Measurements from ENCODE around the gene CNTLN.
"Not testable (repeated sequence)": the region's sequence is repeated elsewhere in the genome, so short reads cannot be mapped to it uniquely, and the experiment has no call there.

Gene CNTLN

GRCh38 chr9:17204611-17205152, 69.8 kb downstream of the CNTLN start:
- DNase-seq = no peak

GRCh38 chr9:17216011-17216410, 81.2 kb downstream of the CNTLN start:
- no peak for DNase-seq

- no peak for DNase-seq
These were observed 81.8 kb downstream of the CNTLN start for GRCh38 chr9:17216646-17217045.

DNA sequence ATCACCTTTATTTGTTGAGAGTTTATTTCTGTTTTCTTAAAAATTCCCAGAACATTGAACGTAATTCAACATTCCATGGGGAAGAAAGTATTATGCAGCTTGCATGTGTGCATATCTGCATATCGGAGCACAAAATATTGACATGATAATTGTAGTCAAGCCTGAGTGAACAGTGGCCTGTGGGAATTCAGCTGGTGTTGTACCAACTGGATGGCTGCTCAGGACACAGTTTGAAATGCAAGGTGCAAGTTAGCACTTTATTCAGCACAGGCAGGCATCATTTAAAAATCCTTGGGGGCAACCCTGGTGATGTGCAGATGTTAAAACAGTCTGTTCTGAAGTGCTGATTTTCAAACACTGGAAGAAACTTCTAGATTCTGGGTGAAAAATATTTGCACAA, 82.4 kb downstream of the CNTLN start:
- no peak for DNase-seq

DNA sequence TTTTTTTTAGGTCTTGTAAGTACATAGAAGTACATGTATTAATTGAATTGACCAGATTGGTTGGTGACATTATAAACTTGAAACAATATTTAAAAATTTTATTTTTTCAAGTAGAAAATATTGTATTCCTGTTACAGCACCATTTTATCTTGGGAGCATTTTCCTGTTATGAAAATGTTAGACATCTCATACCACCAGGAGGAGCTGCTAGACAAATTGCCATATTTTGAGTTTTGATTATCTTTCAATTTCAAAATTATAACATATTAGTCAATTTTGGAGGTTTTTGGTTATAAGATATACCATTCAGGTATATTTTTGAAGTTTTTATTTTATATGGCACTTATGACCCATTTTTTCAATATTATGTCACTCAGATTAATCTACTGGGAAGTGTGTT, 84.4 kb downstream of the CNTLN start:
- no peak for DNase-seq

- DNase-seq = no peak
These were observed 88.1 kb downstream of the CNTLN start for GRCh38 chr9:17222932-17223331.

DNA sequence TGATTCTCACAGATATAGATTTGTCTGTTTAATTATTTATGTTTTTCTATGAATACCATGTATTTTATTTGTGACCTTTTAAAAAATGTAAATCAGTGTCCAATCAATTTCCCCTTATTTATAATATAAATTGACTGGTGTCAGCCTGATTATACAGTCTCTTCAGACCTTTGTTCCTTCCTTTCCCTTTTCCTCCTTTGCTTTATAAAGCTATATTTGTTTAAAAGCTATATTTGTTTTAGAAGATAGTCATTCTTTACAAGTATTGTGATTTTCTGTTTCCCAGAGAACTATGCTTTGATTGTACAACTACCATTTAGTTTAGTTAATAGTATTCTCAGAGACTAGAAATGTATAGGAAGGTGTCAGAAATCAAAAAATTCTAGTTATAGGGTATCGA, 90.6 kb downstream of the CNTLN start:
- DNase-seq = no peak

GRCh38 chr9:17229945-17230560, 95.2 kb downstream of the CNTLN start:
- peak; percentile 28 for DNase-seq

GRCh38 chr9:17230646-17231045, 95.8 kb downstream of the CNTLN start:
- DNase-seq = no peak

GRCh38 chr9:17236147-17236546, 101.3 kb downstream of the CNTLN start:
- DNase-seq = no peak

GRCh38 chr9:17246770-17247169, 111.9 kb downstream of the CNTLN start:
- DNase-seq = no peak

DNA sequence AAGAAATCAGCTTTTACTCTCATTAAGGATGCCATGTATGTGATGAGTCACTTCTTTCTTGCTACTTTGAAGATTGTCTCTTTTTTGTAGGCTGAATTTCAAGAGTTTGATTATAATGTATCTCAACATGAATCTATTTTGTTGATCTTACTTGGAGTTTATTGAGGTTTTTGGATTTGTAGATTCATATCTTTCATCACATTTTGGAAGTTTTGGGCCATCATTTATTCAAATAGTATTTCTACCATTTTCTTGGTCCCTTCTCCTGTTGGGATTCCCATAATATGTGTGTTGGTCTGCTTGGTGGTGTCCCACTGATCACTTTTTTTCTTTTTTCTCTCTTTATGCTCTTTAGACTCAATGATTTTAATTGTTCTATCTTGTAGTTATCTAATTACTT, 116.3 kb downstream of the CNTLN start:
- no peak for DNase-seq

GRCh38 chr9:17268531-17269188, 133.8 kb downstream of the CNTLN start:
- DNase-seq = peak; percentile 4

- no peak for DNase-seq
These were observed 135.0 kb downstream of the CNTLN start for GRCh38 chr9:17269799-17270198.

GRCh38 chr9:17272536-17272935, 137.7 kb downstream of the CNTLN start:
- no peak for DNase-seq

DNA sequence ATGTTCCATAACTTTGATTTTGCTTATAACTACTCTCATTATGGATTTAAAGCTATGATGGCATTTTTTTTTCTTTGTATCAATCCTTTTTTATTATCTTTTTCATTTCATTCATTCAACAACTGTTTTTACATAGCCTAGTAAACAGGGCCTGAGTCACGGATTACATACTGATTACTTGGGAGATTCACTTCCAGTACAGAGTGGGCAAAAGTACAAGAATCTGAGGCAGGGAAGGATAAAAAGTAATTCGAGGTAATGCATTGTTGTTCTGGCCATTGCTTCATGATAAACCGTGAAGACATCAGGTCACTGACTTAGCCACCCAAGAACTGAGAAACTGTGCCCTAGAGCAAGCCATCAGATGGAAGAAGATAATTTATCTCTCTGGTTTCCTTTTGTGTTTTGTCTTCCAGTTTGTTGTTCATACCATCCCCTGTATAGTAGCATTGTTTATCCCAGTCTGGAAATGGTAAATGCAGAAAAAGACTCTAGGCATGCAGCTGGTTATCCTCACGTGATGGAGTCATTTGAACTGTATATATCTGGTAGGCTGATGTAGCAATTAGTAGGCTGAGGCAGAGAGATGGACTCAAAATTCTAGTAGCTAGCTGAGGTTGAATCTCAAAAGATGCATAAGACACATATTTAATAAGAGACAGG, 145.6 kb downstream of the CNTLN start:
- DNase-seq = no peak

- not testable (repeated sequence) for DNase-seq
These were observed 155.8 kb downstream of the CNTLN start for GRCh38 chr9:17290673-17291072.

DNA sequence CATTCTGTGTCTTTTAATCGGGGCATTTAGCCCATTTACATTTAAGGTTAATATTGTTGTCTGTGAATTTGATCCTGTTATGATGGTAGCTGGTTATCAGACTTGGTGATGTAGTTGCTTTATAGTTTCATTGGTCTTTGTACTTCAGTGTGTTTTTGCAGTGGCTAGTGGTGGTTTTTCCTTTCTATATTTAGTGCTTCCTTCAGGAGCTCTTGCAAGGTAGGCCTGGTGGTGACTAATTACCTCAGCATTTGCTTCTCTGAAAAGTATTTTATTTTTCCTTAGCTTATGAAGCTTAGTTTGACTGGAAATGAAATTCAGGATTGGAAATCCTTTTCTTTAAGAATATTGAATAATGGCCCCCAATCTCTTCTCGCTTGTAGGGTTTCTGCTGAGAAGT, 156.9 kb downstream of the CNTLN start:
- no peak for DNase-seq

GRCh38 chr9:17293685-17294084, 158.8 kb downstream of the CNTLN start:
- DNase-seq = no peak

DNA sequence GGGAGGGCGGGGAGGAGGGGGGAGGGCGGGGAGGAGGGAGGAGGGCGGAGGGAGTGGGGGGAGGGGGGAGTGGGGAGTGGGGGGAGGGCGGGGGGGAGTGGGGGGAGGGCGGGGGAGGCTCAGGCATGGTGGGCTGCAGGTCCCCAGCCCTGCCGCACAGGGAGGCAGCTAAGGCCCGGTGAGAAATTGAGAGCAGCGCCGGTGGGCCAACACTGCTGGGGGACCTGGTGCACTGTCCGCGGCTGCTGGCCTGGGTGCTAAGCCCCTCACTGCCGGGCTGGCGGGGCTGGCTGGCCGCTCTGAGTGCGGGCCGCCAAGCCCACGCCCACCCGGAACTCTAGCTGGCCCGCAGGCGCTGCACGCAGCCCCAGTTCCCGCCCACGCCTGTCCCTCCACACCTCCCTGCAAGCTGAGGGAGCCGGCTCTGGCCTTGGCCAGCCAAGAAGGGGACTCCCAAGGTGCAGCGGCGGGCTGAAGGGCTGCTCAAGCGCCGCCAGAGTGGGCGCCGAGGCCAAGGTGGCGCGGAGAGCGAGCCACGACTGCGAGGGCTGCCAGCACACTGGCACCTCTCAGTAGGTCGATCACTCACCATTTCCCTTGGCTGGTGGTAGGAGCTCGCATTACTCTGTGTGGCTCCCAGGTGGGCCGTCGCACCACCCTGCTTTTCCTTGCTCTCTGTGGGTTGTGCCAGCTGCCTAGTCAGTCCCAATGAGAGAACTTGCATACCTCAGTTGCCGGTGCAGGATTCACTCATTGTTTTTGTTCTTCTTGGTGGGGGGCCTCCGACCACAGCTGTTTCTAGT, 160.2 kb downstream of the CNTLN start:
- no peak for DNase-seq

- DNase-seq = no peak
These were observed 180.5 kb downstream of the CNTLN start for GRCh38 chr9:17315341-17315740.

DNA sequence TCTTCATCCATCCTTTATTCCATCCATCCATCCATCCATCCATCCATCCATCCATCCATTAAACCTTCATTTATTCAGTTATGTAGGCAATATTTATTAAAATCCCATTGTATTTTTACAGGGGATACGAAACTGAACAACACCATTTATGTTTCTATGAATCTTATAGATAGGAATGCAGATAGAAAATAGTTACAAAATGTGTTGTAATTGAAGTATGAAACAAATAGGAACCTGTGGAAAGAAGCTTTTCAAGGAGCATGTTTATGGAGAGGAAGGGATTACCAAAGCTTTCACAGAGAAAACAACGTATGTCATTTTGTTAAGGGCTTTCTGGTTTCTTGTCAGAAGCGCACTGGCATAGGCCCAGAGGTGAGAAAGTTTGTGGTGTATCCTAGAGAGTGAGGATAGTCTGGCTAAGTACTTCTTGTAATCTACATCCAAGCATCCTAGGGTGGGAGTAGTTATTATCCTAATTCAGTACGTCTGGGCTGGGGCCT, 184.0 kb downstream of the CNTLN start:
- DNase-seq = no peak

- no peak for DNase-seq
These were observed 185.0 kb downstream of the CNTLN start for GRCh38 chr9:17319864-17320263.

Measured in NCI-H1436 treated with DMSO at 0.1 percent for 48 hours (cell line).